NCI-H2107 (cell line): ENCODE results near the gene CIC.

Experiments used
- DNase-seq: peaks from one replicate; lab custom pipeline; 2025; lab: John Stamatoyannopoulos, UW

CIC gene

GRCh38 chr19:42244347-42245220 is 24.5 kb upstream of the CIC start:
- DNase-seq = peak; percentile 82

- DNase-seq = no peak
Measured at GRCh38 chr19:42245231-42245630, 23.8 kb upstream of the CIC start.

GRCh38 chr19:42246143-42246921 is 22.7 kb upstream of the CIC start:
- DNase-seq = peak; percentile 38

GRCh38 chr19:42246922-42247639 is 22.0 kb upstream of the CIC start:
- DNase-seq = no peak

- no peak for DNase-seq
Measured at GRCh38 chr19:42247640-42248199, 21.3 kb upstream of the CIC start.

- DNase-seq = no peak
Measured at GRCh38 chr19:42248270-42249148, 20.5 kb upstream of the CIC start.

GRCh38 chr19:42249149-42249750 is 19.8 kb upstream of the CIC start:
- DNase-seq = no peak

- no peak for DNase-seq
Measured at GRCh38 chr19:42249769-42250168, 19.3 kb upstream of the CIC start.

GRCh38 chr19:42250183-42250665 is 18.8 kb upstream of the CIC start:
- no peak for DNase-seq

GRCh38 chr19:42250666-42251531 is 18.2 kb upstream of the CIC start:
- no peak for DNase-seq

- no peak for DNase-seq
Measured at GRCh38 chr19:42251572-42252358, 17.3 kb upstream of the CIC start.

- no peak for DNase-seq
Measured at GRCh38 chr19:42252365-42253244, 16.4 kb upstream of the CIC start.

GRCh38 chr19:42253245-42254088 is 15.6 kb upstream of the CIC start:
- no peak for DNase-seq

GRCh38 chr19:42254089-42254849 is 14.8 kb upstream of the CIC start:
- no peak for DNase-seq

- DNase-seq = peak; percentile 83
Measured at GRCh38 chr19:42254850-42255765, 13.9 kb upstream of the CIC start, which contains the start of gene ERF. ERF (minus strand) TSS chr19:42255128; CDS start chr19:42254999, 129 bp downstream.
